SK-N-SH (cell line): ENCODE measurements around the gene OR9Q1. TPM values are rescaled to one million over a fixed set of nuclear protein-coding genes. Genes with fewer than 3 reads are reported as not detected.
"Not testable (repeated sequence)": the region's sequence is repeated elsewhere in the genome, so short reads cannot be mapped to it uniquely, and the experiment has no call there.

Source experiments
- CTCF ChIA-PET: fragments of 300-600, 350-600 bp; formaldehyde crosslinking; extraction: SDS; loops from one replicate; lab custom pipeline; 2021; lab: Yijun Ruan, JAX
- POLR2A ChIA-PET: fragments of 350-600 bp; sonication (Branson Sonifier 250); formaldehyde crosslinking; extraction: SDS; loops from one replicate; lab custom pipeline; 2020; ENCODE audit warnings: antibody characterized with exemption, inconsistent platforms; lab: Yijun Ruan, JAX
- DNase-seq: peaks from one replicate; pipeline ENCODE4 v3.0.0; 2012
- H2AFZ ChIP-seq: fragments of 200-600 bp; sonication (generic); 2 replicates; pipeline ENCODE4 v1.8.1; 2016; ENCODE audit warnings: antibody characterized with exemption, mild to moderate bottlenecking, low read depth
- H3F3A ChIP-seq: fragments of 200-600 bp; sonication (generic); replicated peaks from 2 replicates; pipeline ENCODE3; 2016; ENCODE audit warnings: antibody characterized with exemption, mild to moderate bottlenecking; ENCODE audit not compliant: insufficient read depth
- H3K27ac ChIP-seq, 2 experiments: fragments of 200-500 bp in 1 of 2; fragments of 200-600 bp in 1 of 2; sonication (Bioruptor generic) in 1 of 2; sonication (generic), shearing (Covaris generic) in 1 of 2; 2 replicates each; pipeline versions ENCODE4 v1.5.1 to v1.6.1; 2014 to 2016; ENCODE audit warnings: low read depth in 2 of 2, inconsistent platforms in 1 of 2, low read length in 1 of 2, mild to moderate bottlenecking in 1 of 2, mixed read lengths in 1 of 2
- H3K27me3 ChIP-seq: fragments of 200-600 bp; sonication (generic), shearing (Covaris generic); 2 replicates; pipeline ENCODE4 v1.6.1; 2016; ENCODE audit warnings: mixed run types; ENCODE audit not compliant: insufficient read depth
- H3K36me3 ChIP-seq, 2 experiments: fragments of 200-500 bp in 1 of 2; fragments of 200-600 bp in 1 of 2; sonication (Bioruptor generic) in 1 of 2; sonication (generic) in 1 of 2; replicated peaks in 1 of 2; 2 replicates each; pipeline versions ENCODE3 to v1.5.1; 2014 to 2016; ENCODE audit warnings: low read length in 1 of 2, mild to moderate bottlenecking in 1 of 2; ENCODE audit not compliant: insufficient read depth in 2 of 2, control insufficient read depth in 1 of 2
- H3K4me1 ChIP-seq, 2 experiments: fragments of 200-500 bp in 1 of 2; fragments of 200-600 bp in 1 of 2; sonication (Bioruptor generic) in 1 of 2; sonication (generic), shearing (Covaris generic) in 1 of 2; 2 replicates each; pipeline versions ENCODE4 v1.5.1 to v1.6.1; 2014 to 2016; ENCODE audit warnings: low read depth in 1 of 2, low read length in 1 of 2, mixed run types in 1 of 2; ENCODE audit not compliant: insufficient read depth in 2 of 2, control insufficient read depth in 1 of 2
- H3K4me2 ChIP-seq: fragments of 200-600 bp; sonication (generic), shearing (Covaris generic); 2 replicates; pipeline ENCODE4 v1.6.1; 2017; ENCODE audit warnings: mixed run types
- H3K4me3 ChIP-seq, 2 experiments: fragments of 200-500 bp in 1 of 2; fragments of 200-600 bp in 1 of 2; sonication (Bioruptor generic) in 1 of 2; sonication (generic), shearing (Covaris generic) in 1 of 2; 2 replicates each; pipeline versions ENCODE4 v1.5.1 to v1.8.1; 2014 to 2016; ENCODE audit warnings: low read depth in 2 of 2, inconsistent platforms in 1 of 2, low read length in 1 of 2, mild to moderate bottlenecking in 1 of 2, mixed read lengths in 1 of 2, moderate library complexity in 1 of 2
- H3K79me2 ChIP-seq: fragments of 200-600 bp; sonication (generic); 2 replicates; pipeline ENCODE4 v1.8.1; 2017; ENCODE audit warnings: mild to moderate bottlenecking; ENCODE audit not compliant: insufficient read depth
- H3K9ac ChIP-seq: fragments of 200-600 bp; sonication (generic); 2 replicates; pipeline ENCODE4 v1.6.1; 2017; ENCODE audit warnings: mixed run types
- H3K9me2 ChIP-seq: fragments of 200-600 bp; sonication (generic); 2 replicates; pipeline ENCODE4 v1.6.1; 2017; ENCODE audit warnings: mixed run types
- H3K9me3 ChIP-seq: fragments of 200-600 bp; sonication (generic); 2 replicates; pipeline ENCODE4 v1.6.1; 2017; ENCODE audit warnings: mixed run types, mild to moderate bottlenecking, moderate library complexity
- H4K20me1 ChIP-seq: fragments of 200-600 bp; sonication (generic); 2 replicates; pipeline ENCODE4 v1.6.1; 2017; ENCODE audit warnings: mild to moderate bottlenecking, mixed run types; ENCODE audit not compliant: insufficient read depth
- CHD2 ChIP-seq: fragments of 150-350 bp; IDR thresholded peaks from 2 replicates; pipeline ENCODE4 v1.6.1; 2018; ENCODE audit warnings: low read length; ENCODE audit not compliant: partially characterized antibody
- EP300 ChIP-seq, 2 experiments: IDR thresholded peaks; 2 replicates each; pipeline versions ENCODE4 v1.4.0 to v1.6.1; 2012; ENCODE audit warnings: borderline replicate concordance in 1 of 2, low read depth in 1 of 2, low read length in 1 of 2
- EZH2phosphoT487 ChIP-seq: fragments of 200-600 bp; sonication (generic); IDR thresholded peaks from 2 replicates; pipeline ENCODE4 v1.6.1; 2017; ENCODE audit warnings: low read depth, mixed run types, mild to moderate bottlenecking, antibody characterized with exemption, moderate library complexity, borderline replicate concordance
- FOSL2 ChIP-seq: IDR thresholded peaks from 2 replicates; pipeline ENCODE4 v1.4.0; 2012; ENCODE audit warnings: low read depth, mild to moderate bottlenecking, moderate library complexity, borderline replicate concordance
- FOXJ3 ChIP-seq: sonication (generic); formaldehyde crosslinking; IDR thresholded peaks from 2 replicates; pipeline ENCODE4 v1.5.1; 2020; ENCODE audit warnings: mild to moderate bottlenecking, missing genetic modification reagents
- FOXM1 ChIP-seq: IDR thresholded peaks from 2 replicates; pipeline ENCODE4 v1.4.0; 2012; ENCODE audit warnings: low read depth, mild to moderate bottlenecking
- GABPA ChIP-seq: IDR thresholded peaks from 2 replicates; pipeline ENCODE4 v1.4.0; 2012; ENCODE audit warnings: low read depth, mild to moderate bottlenecking
- JUND ChIP-seq: IDR thresholded peaks from 2 replicates; pipeline ENCODE4 v1.4.0; 2012
- MAX ChIP-seq: IDR thresholded peaks from 2 replicates; pipeline ENCODE4 v1.4.0; 2012; ENCODE audit warnings: low read depth
- MEF2A ChIP-seq: IDR thresholded peaks from 2 replicates; pipeline ENCODE4 v1.4.0; 2012; ENCODE audit warnings: low read depth, borderline replicate concordance
- MXI1 ChIP-seq: IDR thresholded peaks from 2 replicates; pipeline ENCODE4 v1.6.1; 2012; ENCODE audit warnings: mild to moderate bottlenecking, low read depth, low read length, improper control_type of control experiment
- NRF1 ChIP-seq: IDR thresholded peaks from 2 replicates; pipeline ENCODE4 v1.6.1; 2012; ENCODE audit warnings: low read depth, mild to moderate bottlenecking, low read length
- RXRA ChIP-seq: IDR thresholded peaks from 2 replicates; pipeline ENCODE4 v1.4.0; 2012; ENCODE audit warnings: low read depth, mild to moderate bottlenecking, borderline replicate concordance
- SIN3A ChIP-seq: IDR thresholded peaks from 2 replicates; pipeline ENCODE4 v1.6.1; 2012; ENCODE audit warnings: low read depth, mild to moderate bottlenecking, low read length, moderate library complexity, borderline replicate concordance
- TAF1 ChIP-seq: IDR thresholded peaks from 2 replicates; pipeline ENCODE4 v1.6.1; 2012; ENCODE audit warnings: low read depth, mild to moderate bottlenecking, low read length, moderate library complexity, borderline replicate concordance
- TCF12 ChIP-seq: IDR thresholded peaks from 2 replicates; pipeline ENCODE4 v1.4.0; 2012
- TEAD4 ChIP-seq: IDR thresholded peaks from 2 replicates; pipeline ENCODE4 v1.4.0; 2012; ENCODE audit warnings: mild to moderate bottlenecking, borderline replicate concordance; ENCODE audit not compliant: insufficient read depth
- USF1 ChIP-seq: IDR thresholded peaks from 2 replicates; pipeline ENCODE4 v1.4.0; 2012; ENCODE audit warnings: low read depth, borderline replicate concordance
- USF2 ChIP-seq: fragments of 150-350 bp; IDR thresholded peaks from 2 replicates; pipeline ENCODE4 v1.6.1; 2017; ENCODE audit warnings: antibody characterized with exemption, low read length, low read depth, borderline replicate concordance
- YY1 ChIP-seq: IDR thresholded peaks from 2 replicates; pipeline ENCODE4 v1.4.0; 2012; ENCODE audit warnings: low read depth, mild to moderate bottlenecking
- WGBS: methylation state at CpG from one replicate; pipeline ENCODE4 v1.1.6; 2017; ENCODE audit warnings: low lambda C conversion rate; 5-methylcytosine and 5-hydroxymethylcytosine counted together
- polyA plus RNA-seq, 3 experiments: library from polyadenylated mRNA; depleted of rRNA; stranded (reverse); fragments of >200 nt; gene quantifications; 2 replicates each; pipeline ENCODE4 v1.2.3, GENCODE V29; 2012

The OR9Q1 gene
- polyA plus RNA-seq, 1 of the 3 experiments (the other 2 are of a cell fraction) = not detected

GRCh38 chr11:58212420-58212819, 188.7 kb downstream of the OR9Q1 start, which contains the start of gene OR1S1:
Gene OR1S1 (plus strand): TSS chr11:58212720.
- H3K27ac ChIP-seq, H4K20me1 ChIP-seq, H3K4me2 ChIP-seq, H3K9me2 ChIP-seq, H3K79me2 ChIP-seq, H3K36me3 ChIP-seq, H3K27me3 ChIP-seq, DNase-seq, CTCF ChIA-PET, H2AFZ ChIP-seq, H3K4me1 ChIP-seq, H3K9me3 ChIP-seq, H3F3A ChIP-seq, H3K4me3 ChIP-seq, POLR2A ChIA-PET, H3K9ac ChIP-seq: not testable (repeated sequence)
- WGBS = 5% methylated on average over 2 of the region's 2 CpGs

- Histone ChIP-seq H4K20me1 (no peaks in the 10 kb centered on the region), H3K9me3 (no peaks in the 10 kb centered on the region), H3K9ac (no peak overlapping the region), H3K79me2 (no peaks in the 10 kb centered on the region), H3F3A (no peaks in the 10 kb centered on the region), H3K9me2 (no peaks in the 10 kb centered on the region), H3K4me2 (no peak overlapping the region), H2AFZ (no peak overlapping the region), H3K27ac (no peak overlapping the region)
- CTCF ChIA-PET = no interaction called here
- TF ChIP-seq FOSL2 (no peak), MXI1 (no peak)
- TF ChIP-seq, all 33 proteins: peak for 0
- no peak for DNase-seq
- H3K36me3 ChIP-seq = no peaks in the 10 kb centered on the region
- H3K4me3 ChIP-seq = no peak overlapping the region
- no peaks in the 10 kb centered on the region for H3K4me1 ChIP-seq
- POLR2A ChIA-PET = no interaction called here
- H3K27me3 ChIP-seq = no peaks in the 10 kb centered on the region
Measured at GRCh38 chr11:58216476-58216875, 192.8 kb downstream of the OR9Q1 start.

GRCh38 chr11:58222721-58223120, 199.0 kb downstream of the OR9Q1 start:
- no peaks in the 10 kb centered on the region for H3K4me1 ChIP-seq

More at GRCh38 chr11:58222721-58223120, 199.0 kb downstream of the OR9Q1 start:
- Histone ChIP-seq H3K9ac (no peak overlapping the region), H2AFZ (no peak overlapping the region), H3K27me3 (peaks cover 2% of the 10 kb centered on the region; the same call in 1 of the 2 replicates), H4K20me1 (no peaks in the 10 kb centered on the region), H3K9me3 (no peaks in the 10 kb centered on the region), H3K36me3 (no peaks in the 10 kb centered on the region), H3K9me2 (no peaks in the 10 kb centered on the region), H3K27ac (no peak overlapping the region), H3K4me3 (no peak overlapping the region), H3F3A (no peaks in the 10 kb centered on the region), H3K79me2 (no peaks in the 10 kb centered on the region), H3K4me2 (no peak overlapping the region)
- TF ChIP-seq TEAD4 (no peak), SIN3A (no peak), TCF12 (no peak), RXRA (no peak), YY1 (no peak), CHD2 (no peak), FOXJ3 (CRISPR knock-in tag) (no peak), JUND (no peak), EZH2phosphoT487 (no peak), USF1 (no peak), MAX (no peak), TAF1 (no peak), MEF2A (no peak), NRF1 (no peak), FOXM1 (no peak), USF2 (no peak), EP300 (IDR thresholded peaks at IDR 0.05; ENCODE audit: borderline replicate concordance in 1 of 2, low read depth in 1 of 2, low read length in 1 of 2) (no peak), GABPA (no peak)
- no peak for DNase-seq
- 5% methylated on average over 7 of the region's 7 CpGs for WGBS
- CTCF ChIA-PET = no interaction called here
- POLR2A ChIA-PET = no interaction called here
